HG02885 (cell line): ENCODE data around the gene NGFR.
"Not testable (repeated sequence)": the region's sequence is repeated elsewhere in the genome, so short reads cannot be mapped to it uniquely, and the experiment has no call there.

Experiments
- ATAC-seq: cut with Tn5 transposase; IDR thresholded peaks from one replicate; pipeline ENCODE4 v1.9.1; 2021; ENCODE audit warnings: mild to moderate bottlenecking; ENCODE audit not compliant: unreplicated experiment, poor library complexity

The NGFR gene

DNA sequence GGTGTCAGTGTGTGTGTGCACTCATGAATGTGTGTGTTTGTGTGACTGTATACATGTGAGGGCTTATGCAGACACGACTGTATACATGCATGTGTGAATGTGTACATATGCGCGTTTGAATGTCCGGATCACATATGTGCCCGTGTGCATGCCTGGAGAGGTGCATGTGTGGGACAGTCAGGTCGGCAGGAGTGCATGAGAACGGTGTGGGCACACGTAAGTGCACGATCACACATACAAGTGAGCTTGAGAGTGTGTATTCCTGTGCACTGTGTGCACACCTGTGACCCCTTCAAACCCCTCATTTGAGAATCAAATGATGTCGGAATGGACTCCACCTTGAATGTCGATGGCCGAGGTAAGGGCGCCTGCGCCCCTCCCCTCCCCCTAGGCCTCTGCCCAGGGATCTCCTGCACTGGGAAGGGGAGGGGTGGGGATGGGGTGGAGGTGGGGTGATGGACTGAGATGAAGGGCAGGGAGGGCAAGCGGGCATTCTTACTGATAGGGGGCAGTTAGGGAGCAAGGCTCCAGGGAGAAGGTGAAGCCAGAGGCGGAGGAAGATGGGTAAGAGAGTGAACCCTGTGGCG, 601 bp upstream of the NGFR start:
- no peak for ATAC-seq

DNA sequence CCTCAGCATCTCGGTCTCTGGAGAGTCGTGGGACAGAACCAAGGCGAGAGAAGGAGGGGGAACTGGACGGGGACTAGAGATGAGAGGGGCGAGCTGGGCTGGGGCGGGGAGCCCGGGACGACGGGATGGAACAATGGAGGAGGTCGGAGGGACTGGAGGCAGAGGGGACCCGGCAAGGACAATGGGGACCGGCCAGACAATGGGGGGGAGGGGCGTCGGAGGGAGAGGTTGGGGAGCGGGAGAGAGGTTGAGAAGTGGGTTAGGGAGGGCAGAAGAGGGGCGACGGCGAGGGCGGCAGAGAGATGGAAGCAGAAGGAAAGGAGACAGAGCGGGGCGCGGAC, 719 bp downstream of the NGFR start:
- ATAC-seq: no peak

DNA sequence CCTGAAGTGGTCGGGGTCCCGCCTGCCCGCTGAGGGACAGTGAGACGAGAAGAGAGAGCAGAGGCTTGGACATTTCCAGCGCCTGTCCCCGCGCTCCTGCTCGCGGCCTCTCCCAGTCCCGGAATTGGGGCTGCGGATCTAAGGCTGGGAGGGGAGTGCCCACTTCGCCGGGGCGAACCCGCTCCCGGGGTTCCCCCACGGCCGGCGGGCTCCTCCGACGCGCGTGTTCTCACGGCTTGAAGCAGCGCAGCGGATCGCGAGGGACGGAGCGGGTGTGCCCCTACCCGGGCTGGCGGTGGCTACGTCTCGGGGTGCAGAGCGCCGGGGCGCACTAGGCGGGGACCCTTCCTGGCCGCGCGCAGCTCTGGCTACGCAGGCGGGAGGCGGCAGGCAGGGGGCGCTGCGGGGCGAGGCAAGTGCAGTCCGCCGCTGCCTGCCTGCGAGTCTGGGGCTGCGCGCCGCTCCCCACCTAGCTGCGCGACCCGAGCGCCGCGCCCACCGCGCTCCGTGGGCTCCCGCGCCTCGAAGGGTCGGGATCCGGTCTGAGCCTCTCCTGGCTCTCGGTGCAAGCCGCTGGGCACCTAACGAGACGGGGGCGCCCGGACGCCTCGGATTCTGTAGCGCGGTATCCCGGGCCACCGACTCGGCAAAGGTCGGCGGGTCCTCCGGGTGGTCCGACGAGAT, 1.2 kb downstream of the NGFR start:
- ATAC-seq: no peak

- ATAC-seq: no peak
Measured at GRCh38 chr17:49496867-49497147, 1.7 kb downstream of the NGFR start.

DNA sequence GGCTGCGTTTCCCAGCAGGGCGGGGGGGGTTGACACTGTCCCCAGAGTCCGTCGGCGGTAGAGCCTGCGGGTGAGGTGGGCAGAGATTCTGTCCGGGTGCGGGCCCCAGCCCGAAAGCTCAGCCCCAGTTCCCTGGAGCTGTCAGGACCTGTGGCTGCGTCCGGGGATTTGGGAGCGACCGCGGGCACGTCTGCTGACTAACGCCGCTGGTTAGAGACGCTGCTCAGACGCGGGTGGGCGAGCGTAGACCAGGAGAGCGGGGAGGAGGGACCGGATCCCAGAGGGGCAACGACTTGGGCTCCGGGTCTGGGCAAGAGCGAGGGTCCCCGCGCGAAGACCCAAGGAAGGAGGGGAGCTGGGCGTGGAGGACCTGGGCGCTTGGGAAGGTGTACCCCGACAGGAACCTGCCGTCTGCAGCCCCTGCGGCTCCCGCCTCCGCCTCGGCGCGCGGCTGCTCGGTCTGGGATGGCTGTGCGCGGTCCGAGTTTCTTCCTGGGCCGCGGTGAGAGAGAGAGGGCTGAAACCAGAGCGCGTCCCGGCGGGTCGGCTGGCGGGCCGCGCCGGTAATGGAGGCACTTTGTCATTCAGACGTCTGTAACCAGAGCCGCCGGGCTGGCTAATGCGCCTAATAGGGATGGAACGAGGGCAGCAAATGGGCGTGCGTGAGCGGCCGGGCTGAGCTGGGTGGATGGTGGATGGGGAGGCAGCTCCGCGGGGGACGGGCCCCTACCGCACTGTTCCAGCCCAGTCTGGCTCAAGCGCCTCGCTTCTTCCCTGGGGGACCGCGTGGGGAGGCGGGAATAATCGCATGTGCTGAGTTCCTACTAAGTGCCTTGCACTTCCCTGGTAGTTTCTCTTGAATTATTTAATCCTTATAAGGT, 2.3 kb downstream of the NGFR start:
- ATAC-seq: no peak

GRCh38 chr17:49498029-49498615, 3.0 kb downstream of the NGFR start:
- ATAC-seq: no peak

DNA sequence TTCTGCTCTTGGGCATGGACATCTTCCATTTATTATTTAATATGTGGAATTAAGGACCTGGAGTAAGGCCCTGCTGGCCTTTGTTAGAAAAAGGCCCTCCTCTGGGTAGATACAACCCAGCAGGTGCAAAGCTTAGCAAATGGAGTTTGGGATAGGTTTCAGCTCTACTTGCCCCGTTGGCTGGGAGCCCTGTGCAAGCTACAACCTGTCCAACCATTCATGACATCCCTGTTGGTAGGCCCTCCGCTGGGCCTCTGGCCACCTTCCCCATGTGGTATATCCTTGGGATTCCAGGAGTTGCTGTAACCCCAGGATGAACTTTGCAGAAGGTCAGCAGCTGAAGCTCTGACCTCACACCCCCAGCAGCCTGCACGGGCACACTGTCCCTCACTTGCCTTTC, 6.4 kb downstream of the NGFR start:
- no peak for ATAC-seq

DNA sequence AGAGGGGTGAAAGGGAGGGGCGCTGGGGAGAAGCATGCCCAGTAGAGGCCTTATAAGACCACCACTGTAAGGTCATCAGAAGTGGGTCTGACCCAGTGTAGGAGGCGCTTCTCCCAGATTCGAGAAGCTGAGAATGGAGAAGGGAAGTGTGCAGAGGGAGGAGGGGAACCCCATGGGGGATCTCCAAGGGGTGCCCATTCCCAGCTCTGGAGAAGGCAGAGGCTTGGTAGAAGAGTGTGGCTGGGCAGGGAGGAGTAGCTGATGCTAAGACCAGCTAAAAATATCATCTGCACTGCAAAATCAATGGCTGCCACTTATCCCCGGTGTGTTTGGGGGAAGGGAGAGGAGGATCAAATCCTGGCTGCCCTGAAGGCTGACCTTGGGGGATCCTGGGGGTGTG, 7.2 kb downstream of the NGFR start:
- no peak for ATAC-seq

GRCh38 chr17:49502680-49503079, 7.6 kb downstream of the NGFR start:
- ATAC-seq: not testable (repeated sequence)

DNA sequence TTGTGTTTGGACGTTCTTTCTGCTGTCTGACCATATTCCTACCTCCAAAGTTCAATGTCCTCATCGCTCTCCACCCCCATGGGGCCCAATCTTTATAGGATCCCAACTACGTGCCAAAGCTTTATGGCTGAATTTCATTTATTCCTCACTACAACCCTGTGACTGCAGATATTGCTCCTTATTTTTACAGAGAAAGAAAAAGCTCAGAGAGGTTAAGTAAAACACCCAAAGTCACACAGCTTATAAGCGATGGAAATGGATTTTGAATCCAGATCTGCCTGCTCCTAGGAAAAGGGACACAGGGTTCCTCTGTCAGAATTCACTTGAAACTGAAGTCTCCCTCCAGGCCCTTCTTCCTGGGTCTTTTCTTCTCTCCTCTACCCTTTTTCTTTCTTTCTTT, 9.3 kb downstream of the NGFR start:
- ATAC-seq: no peak

- ATAC-seq: no peak
Measured at GRCh38 chr17:49505854-49506253, 10.8 kb downstream of the NGFR start.

GRCh38 chr17:49506282-49506681, 11.2 kb downstream of the NGFR start:
- ATAC-seq: no peak

GRCh38 chr17:49508061-49508865, 13.2 kb downstream of the NGFR start:
- no peak for ATAC-seq

- no peak for ATAC-seq
Measured at GRCh38 chr17:49508866-49509587, 13.9 kb downstream of the NGFR start.

- no peak for ATAC-seq
Measured at GRCh38 chr17:49509588-49509917, 14.5 kb downstream of the NGFR start.

- ATAC-seq: no peak
Measured at GRCh38 chr17:49510059-49510719, 15.1 kb downstream of the NGFR start.

- ATAC-seq: no peak
Measured at GRCh38 chr17:49510720-49511110, 15.6 kb downstream of the NGFR start.

- ATAC-seq: no peak
Measured at GRCh38 chr17:49511810-49512209, 16.7 kb downstream of the NGFR start.

DNA sequence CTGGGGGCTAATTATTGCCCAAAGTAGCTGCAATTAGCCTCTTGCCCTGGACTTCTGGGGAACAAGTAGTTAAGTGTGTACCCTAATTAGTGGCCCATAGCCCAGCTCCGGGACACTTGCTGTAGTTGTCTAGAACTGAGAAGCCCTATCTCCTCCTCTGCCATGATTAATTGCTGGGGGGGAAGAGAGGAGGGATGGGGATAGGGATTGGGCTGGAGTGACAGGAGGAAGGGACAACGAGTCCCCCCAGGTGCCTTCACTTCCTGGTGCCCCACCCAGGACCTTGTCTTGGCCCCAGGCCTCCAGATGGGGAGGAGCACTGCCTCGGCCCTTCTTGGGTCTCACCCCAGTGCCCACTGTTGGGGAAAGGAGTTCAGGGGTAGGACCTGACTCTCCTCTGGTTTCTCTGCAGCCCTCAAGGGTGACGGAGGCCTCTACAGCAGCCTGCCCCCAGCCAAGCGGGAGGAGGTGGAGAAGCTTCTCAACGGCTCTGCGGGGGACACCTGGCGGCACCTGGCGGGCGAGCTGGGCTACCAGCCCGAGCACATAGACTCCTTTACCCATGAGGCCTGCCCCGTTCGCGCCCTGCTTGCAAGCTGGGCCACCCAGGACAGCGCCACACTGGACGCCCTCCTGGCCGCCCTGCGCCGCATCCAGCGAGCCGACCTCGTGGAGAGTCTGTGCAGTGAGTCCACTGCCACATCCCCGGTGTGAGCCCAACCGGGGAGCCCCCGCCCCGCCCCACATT, 17.4 kb downstream of the NGFR start:
- ATAC-seq: no peak
